ENCODE results near the gene PXDC1.
"Not testable (repeated sequence)": the region's sequence is repeated elsewhere in the genome, so short reads cannot be mapped to it uniquely, and the experiment has no call there.

Gene PXDC1

DNA sequence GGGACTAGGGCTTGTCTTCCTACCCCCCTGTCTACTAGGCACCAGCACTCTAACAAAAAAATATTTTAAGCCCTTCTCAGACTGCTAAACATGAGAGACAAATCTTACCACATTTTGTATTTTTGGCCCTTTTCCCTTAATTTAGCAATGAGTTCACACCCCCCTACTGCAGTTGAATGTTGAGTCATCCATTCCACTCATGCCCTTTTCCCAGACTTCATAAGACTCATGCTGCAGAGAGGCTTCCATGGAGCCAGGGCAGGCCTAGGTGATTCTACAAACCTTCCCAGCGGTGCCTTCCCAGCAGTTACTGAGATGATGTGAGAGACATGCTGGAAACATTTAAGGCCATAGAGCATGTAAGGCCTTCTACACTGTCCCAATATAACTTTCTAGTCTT, 53.9 kb downstream of the PXDC1 start:
- H3K27me3 Mint-ChIP-seq = peaks cover 14 to 19% of the 10 kb centered on the region in 2 donors

DNA sequence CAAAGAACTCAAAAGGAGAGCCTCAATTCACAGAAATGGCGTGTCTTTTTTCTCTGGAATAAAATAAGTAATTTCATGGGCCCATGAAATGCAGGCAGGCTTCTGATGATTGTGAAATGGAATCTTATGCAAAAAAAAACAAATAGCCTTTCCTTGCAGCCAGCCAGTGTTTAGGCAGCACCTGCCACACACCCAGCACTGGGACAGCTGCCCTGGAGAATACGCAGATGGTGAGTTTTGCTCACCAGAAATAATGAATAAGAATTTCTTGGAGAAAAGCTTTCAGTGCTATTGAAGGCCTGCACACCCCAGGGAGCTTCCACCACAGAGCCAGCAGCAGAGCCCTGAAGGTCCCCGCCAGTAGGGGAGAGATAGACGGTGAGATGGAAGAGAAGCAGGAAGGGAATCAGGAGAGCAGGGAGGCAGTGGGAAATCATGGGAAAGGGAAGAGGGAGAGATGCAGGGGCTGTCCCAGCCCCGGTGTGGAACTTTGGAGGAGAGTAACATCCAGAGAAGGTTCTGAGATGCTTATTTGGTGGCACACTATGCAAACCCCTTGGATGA, 54.9 kb downstream of the PXDC1 start:
- peaks cover 12 to 16% of the 10 kb centered on the region in 2 donors for H3K27me3 Mint-ChIP-seq
- no peaks in the 10 kb centered on the region for H3K4me1 Mint-ChIP-seq
- no peak for ATAC-seq (replicated peaks)
- H3K36me3 Mint-ChIP-seq = peaks cover 0 to 7% of the 10 kb centered on the region in 2 donors
- peak overlapping the region; percentile 70 for H3K27ac Mint-ChIP-seq
- H3K9me3 Mint-ChIP-seq = peaks cover 13 to 17% of the 10 kb centered on the region in 2 donors
- DNase-seq = no peak
- no peak overlapping the region for H3K4me3 Mint-ChIP-seq

More for the DNA sequence above, 53.9 kb downstream of the PXDC1 start:
- Mint-ChIP-seq H3K27ac (no peak overlapping the region), H3K4me3 (no peak overlapping the region), H3K4me1 (no peaks in the 10 kb centered on the region), H3K36me3 (peaks cover 0 to 7% of the 10 kb centered on the region in 2 donors), H3K9me3 (peaks cover 13 to 17% of the 10 kb centered on the region in 2 donors)
- no peak for DNase-seq
- no peak for ATAC-seq (replicated peaks)

DNA sequence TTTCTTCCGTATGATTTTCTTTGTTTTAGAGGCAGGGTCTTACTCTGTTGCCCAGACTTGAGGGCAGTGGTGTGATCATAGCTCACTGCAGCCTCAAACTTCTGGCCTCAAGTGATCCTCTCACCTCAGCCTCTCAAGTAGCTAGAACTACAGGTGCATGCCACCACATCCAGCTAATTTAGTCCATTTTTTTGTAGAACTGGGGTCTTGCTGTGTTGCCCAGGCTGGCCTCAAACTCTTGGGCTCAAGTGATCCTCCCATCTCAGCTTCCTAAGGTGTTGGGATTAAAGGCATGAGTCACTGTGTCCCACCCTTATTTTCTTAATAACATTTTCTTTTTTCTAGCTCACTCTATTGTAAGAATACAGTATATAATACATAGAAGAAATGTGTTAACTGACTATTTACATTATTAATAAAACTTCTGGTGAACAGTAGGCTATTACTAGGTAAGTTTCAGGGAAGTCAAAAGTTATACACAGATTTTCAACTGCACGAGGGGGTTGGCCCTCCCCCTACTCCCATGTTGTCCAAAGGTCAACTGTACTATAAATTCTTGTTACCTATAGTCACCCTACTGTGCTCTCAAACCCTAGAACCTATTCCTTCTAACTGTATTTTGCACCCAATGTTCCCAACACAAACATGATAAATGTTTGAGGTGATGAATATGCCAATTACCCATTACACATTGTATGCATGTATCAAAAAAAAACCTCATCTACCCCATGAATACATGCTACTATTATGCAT, 56.3 kb downstream of the PXDC1 start:
- Mint-ChIP-seq H3K4me1 (no peaks in the 10 kb centered on the region), H3K36me3 (peaks cover 0 to 7% of the 10 kb centered on the region in 2 donors), H3K27ac (peak overlapping the region; percentile 38), H3K9me3 (peaks cover 13 to 17% of the 10 kb centered on the region in 2 donors), H3K4me3 (no peak overlapping the region), H3K27me3 (peaks cover 12 to 16% of the 10 kb centered on the region in 2 donors)
- ATAC-seq (replicated peaks) (no peak), DNase-seq (no peak)

DNA sequence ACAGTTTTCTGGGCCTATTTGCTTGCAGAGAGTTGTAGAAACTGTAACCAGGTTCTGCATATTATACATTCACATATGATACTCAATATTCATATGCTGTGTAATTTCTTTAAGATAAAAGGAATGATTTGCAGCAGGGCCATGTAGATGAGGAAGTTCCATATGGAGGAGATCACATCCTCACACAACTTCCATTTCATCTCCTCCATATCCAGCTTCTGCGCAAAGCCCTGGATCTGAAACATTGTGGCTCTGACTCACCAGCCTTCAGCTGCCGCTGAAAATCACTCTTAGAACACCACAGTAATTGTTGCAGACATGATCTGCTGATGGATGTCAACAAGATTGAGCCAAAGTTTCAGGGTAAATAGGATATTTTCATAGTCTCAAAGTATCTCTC, 57.7 kb downstream of the PXDC1 start:
- Mint-ChIP-seq H3K4me1 (no peaks in the 10 kb centered on the region), H3K27ac (no peak overlapping the region), H3K4me3 (no peak overlapping the region), H3K9me3 (peaks cover 7 to 8% of the 10 kb centered on the region in 2 donors), H3K27me3 (peaks cover 7 to 11% of the 10 kb centered on the region in 2 donors), H3K36me3 (peaks cover 0 to under 1% of the 10 kb centered on the region in 2 donors)
- DNase-seq (no peak), ATAC-seq (replicated peaks) (no peak)

DNA sequence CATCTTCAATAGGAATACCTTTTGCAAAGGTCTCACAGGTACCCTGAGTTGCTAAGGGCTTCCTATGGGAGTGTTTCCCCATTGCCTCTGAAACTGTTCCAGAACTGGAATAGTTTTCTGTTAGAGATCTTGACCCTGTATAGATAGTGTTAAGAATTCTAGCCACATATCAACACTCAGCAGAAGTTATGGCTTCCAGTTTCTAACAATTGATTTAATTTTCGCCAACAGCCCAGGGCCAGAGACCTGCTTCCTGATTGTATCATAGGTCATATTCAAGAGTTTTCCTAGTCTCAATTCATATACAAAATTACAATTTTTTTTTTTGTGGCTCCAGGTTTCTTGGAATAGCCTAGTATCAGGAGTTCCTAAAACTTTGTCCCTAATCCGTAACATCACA, 61.0 kb downstream of the PXDC1 start:
- Mint-ChIP-seq H3K27ac (no peak overlapping the region), H3K36me3 (no peaks in the 10 kb centered on the region), H3K27me3 (peaks cover 0 to 5% of the 10 kb centered on the region in 2 donors), H3K4me1 (no peaks in the 10 kb centered on the region), H3K4me3 (no peak overlapping the region), H3K9me3 (no peaks in the 10 kb centered on the region)
- DNase-seq (no peak), ATAC-seq (replicated peaks) (no peak)

DNA sequence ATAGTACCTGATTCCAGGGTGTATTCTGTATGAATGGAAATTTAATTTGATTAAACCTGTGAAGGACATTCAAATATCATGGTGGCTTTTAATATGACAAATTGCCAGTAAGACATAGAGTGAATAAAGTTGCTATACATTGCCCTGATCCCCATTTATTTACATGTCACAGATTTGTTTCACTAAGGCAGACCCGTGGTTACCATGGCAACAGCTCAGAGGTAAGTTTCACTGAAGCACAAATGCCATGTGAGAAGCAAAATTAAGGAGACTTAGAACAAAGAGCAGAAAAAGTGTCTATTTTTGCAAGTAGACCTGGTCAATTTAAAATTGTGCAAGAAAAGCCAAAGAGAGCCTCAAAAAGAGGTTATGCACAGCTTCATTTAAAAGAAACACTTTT, 63.7 kb downstream of the PXDC1 start:
- Mint-ChIP-seq H3K27ac (no peak overlapping the region), H3K27me3 (peaks cover 0 to 11% of the 10 kb centered on the region in 2 donors), H3K4me1 (no peaks in the 10 kb centered on the region), H3K36me3 (no peaks in the 10 kb centered on the region), H3K4me3 (no peak overlapping the region), H3K9me3 (no peaks in the 10 kb centered on the region)
- DNase-seq = no peak
- ATAC-seq (replicated peaks) = no peak

DNA sequence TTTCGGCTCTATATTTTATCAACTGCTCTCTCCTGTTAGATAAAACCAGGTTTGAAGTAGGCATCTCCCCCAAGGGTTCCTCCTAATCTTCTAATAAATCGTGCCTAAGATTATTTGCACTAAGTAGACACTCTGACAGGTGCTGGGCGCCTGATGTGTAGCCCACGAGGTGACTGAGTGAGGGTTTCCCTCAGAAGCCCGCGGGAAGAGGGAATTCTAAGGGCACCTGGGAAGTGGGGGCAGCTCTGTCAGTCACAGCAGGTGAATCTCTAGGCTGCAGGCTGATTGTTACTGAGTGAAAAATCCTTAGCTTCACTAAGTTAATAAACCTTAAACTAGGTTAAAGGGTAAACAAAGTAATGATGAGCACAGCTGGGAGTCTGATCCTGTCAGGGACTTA, 68.2 kb downstream of the PXDC1 start:
- Mint-ChIP-seq H3K9me3 (peaks cover 4 to 6% of the 10 kb centered on the region in 2 donors), H3K27me3 (peaks cover 12 to 37% of the 10 kb centered on the region in 2 donors), H3K27ac (no peak overlapping the region), H3K4me3 (no peak overlapping the region), H3K36me3 (no peaks in the 10 kb centered on the region), H3K4me1 (peaks cover 0 to 2% of the 10 kb centered on the region in 2 donors)
- DNase-seq = no peak
- no peak for ATAC-seq (replicated peaks)

DNA sequence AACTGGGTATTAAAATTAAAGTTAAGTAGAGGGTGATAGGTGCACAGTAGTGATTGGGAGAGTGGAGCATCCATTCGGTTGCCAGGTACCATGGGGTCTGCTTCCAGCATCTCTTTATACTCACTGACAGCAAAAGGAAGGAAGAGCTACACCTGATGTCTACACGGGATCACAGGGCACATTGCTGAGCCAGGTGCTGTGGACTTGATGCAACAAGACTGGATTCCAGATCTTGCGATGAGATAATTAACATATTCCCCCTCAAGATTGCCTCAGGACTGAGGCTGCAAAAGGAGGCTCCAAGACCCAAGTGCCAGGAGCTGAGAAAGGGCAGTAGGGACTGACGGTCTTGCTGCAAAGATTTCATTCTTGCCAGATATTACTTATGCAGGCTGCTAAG, 72.6 kb downstream of the PXDC1 start:
- Mint-ChIP-seq H3K4me1 (peaks cover 0 to 2% of the 10 kb centered on the region in 2 donors), H3K4me3 (no peak overlapping the region), H3K27ac (no peak overlapping the region), H3K9me3 (peaks cover 7 to 17% of the 10 kb centered on the region in 2 donors), H3K27me3 (peaks cover 43 to 45% of the 10 kb centered on the region in 2 donors), H3K36me3 (peaks cover 0 to 3% of the 10 kb centered on the region in 2 donors)
- ATAC-seq (replicated peaks) (no peak), DNase-seq (no peak)

DNA sequence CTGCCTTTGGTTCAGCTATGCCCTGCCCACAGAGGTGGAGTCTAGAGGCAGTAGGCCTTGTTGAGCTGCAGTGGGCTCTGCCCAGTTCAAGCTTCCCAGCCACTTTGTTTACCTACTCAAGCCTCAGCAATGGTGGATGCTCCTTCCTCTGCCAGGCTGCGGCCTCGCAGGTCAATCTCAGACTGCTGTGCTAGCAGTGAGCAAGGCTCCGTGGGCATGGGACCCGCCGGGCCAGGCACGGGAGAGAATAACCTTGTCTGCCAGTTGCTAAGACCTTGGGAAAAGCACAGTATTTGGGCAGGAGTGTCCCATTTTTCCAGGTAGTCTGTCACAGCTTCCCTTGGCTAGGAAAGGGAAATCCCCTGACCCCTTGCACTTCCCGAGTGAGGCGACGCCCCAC, 73.8 kb downstream of the PXDC1 start:
- DNase-seq; H3K4me1 Mint-ChIP-seq; H3K27ac Mint-ChIP-seq; H3K4me3 Mint-ChIP-seq; H3K36me3 Mint-ChIP-seq; ATAC-seq (replicated peaks): not testable (repeated sequence)
- peaks cover 7 to 21% of the 10 kb centered on the region in 2 donors for H3K9me3 Mint-ChIP-seq
- H3K27me3 Mint-ChIP-seq = peaks cover 39 to 44% of the 10 kb centered on the region in 2 donors

DNA sequence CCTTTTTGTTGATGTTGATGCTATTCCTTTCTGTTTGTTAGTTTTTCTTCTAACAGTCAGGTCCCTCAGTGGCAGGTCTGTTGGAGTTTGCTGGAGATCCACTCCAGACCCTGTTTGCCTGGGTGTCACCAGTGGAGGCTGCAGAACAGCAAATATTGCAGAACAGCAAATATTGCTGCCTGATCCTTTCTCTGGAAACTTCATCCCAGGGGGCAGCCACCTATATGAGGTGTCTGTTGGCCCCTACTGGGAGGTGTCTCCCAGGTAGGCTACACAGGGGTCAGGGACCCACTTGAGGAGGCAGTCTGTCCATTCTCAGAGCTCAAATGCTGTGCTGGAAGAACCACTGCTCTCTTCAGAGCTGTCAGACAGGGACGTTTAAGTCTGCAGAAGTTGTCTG, 74.2 kb downstream of the PXDC1 start:
- not testable (repeated sequence) for H3K4me1 Mint-ChIP-seq; ATAC-seq (replicated peaks)
- H3K27me3 Mint-ChIP-seq = peaks cover 35 to 40% of the 10 kb centered on the region in 2 donors

More for the DNA sequence above, 74.2 kb downstream of the PXDC1 start:
- H3K9me3 Mint-ChIP-seq = peaks cover 7 to 21% of the 10 kb centered on the region in 2 donors
- not testable (repeated sequence) for DNase-seq, H3K4me3 Mint-ChIP-seq, H3K27ac Mint-ChIP-seq, H3K36me3 Mint-ChIP-seq
